Calu3 (cell line): ENCODE data around the gene CDY2A. TPM values are rescaled to one million over a fixed set of nuclear protein-coding genes. Genes with fewer than 3 reads are reported as not detected.
"Not testable (repeated sequence)": the region's sequence is repeated elsewhere in the genome, so short reads cannot be mapped to it uniquely, and the experiment has no call there.

Source experiments
- Bru-seq: library from RNA; stranded (reverse); fragments of 400-500 nt; gene quantifications from one replicate; lab custom pipeline; 2021; lab: Mats Ljungman, UMichigan
- BruChase-seq, 2 experiments: library from RNA; stranded (reverse); fragments of 400-500 nt; gene quantifications; one replicate each; lab custom pipeline; 2021; lab: Mats Ljungman, UMichigan
- BruUV-seq: library from RNA; stranded (reverse); fragments of 400-500 nt; replicated peaks from 2 replicates; lab custom pipeline; 2021; lab: Mats Ljungman, UMichigan
- CTCF ChIA-PET: fragments of 300-600 bp; sonication (Branson Sonifier 250); formaldehyde crosslinking; loops from one replicate; lab custom pipeline; 2022; ENCODE audit warnings: antibody characterized with exemption; lab: Charles Lee
- DNase-seq: peaks from one replicate; pipeline ENCODE4 v3.0.0; 2022
- H3K27ac Mint-ChIP-seq: one replicate; pipeline ENCODE4 v1.8.0; 2022; ENCODE audit warnings: mixed read lengths; ENCODE audit not compliant: unreplicated experiment
- H3K27me3 Mint-ChIP-seq: one replicate; pipeline ENCODE4 v1.8.0; 2022; ENCODE audit warnings: mixed read lengths; ENCODE audit not compliant: unreplicated experiment
- H3K36me3 Mint-ChIP-seq: one replicate; pipeline ENCODE4 v1.8.0; 2022; ENCODE audit warnings: mild to moderate bottlenecking, moderate library complexity, mixed read lengths; ENCODE audit not compliant: insufficient read depth, unreplicated experiment
- H3K4me1 Mint-ChIP-seq: one replicate; pipeline ENCODE4 v1.8.0; 2022; ENCODE audit warnings: mild to moderate bottlenecking, low read depth, mixed read lengths; ENCODE audit not compliant: unreplicated experiment
- H3K4me3 Mint-ChIP-seq: one replicate; pipeline ENCODE4 v1.8.0; 2022; ENCODE audit warnings: mild to moderate bottlenecking, low read depth, moderate library complexity, mixed read lengths; ENCODE audit not compliant: unreplicated experiment
- H3K9me3 Mint-ChIP-seq: one replicate; pipeline ENCODE4 v1.8.0; 2022; ENCODE audit warnings: low read depth, mixed read lengths; ENCODE audit not compliant: unreplicated experiment
- intact Hi-C: fragments of 100-400 bp; cut with micrococcal nuclease; formaldehyde crosslinking; loops from one replicate; pipeline ENCODE4 v1.10.0; 2022; ENCODE audit not compliant: unreplicated experiment
- long read RNA-seq: library from polyadenylated mRNA; stranded (forward); transcript quantifications from one replicate; pipeline ENCODE4 v2.0.0, GENCODE V29; 2022
- total RNA-seq: library from RNA; stranded (reverse); gene quantifications from 2 replicates; pipeline ENCODE4 v1.2.3, GENCODE V29; 2022

CDY2A gene, protein sequence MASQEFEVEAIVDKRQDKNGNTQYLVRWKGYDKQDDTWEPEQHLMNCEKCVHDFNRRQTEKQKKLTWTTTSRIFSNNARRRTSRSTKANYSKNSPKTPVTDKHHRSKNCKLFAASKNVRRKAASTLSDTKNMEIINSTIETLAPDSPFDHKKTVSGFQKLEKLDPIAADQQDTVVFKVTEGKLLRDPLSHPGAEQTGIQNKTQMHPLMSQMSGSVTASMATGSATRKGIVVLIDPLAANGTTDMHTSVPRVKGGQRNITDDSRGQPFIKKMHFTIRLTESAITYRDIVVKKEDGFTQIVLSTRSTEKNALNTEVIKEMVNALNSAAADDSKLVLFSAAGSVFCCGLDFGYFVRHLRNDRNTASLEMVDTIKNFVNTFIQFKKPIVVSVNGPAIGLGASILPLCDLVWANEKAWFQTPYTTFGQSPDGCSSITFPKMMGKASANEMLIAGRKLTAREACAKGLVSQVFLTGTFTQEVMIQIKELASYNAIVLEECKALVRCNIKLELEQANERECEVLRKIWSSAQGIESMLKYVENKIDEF
- not detected in 2 replicates for total RNA-seq
- not detected for Bru-seq, nascent RNA
- BruChase-seq, experiment 1, labeled RNA remaining after a 6-hour chase: not detected
- not detected for BruChase-seq, experiment 2, labeled RNA remaining after a 2-hour chase
- long read RNA-seq: 0 reads

DNA sequence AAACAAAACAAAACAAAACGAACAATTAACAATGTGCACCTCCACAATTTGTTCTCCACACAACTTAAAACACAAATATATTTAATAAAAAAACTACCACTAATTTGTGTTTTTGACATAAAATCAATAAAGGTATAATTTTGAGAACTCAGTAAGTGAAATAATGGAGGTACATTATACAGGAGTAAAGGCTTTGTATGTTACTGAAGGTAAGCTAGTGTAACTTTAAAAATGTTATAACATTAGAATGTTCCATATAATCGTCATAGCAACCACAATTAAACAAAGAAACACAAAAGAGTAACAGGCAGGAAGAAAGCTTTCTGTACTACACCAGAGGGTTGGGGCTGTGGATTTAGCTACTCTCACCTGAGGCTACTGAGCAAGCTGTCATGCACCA lies at the start of gene CDY2A:
Gene CDY2A (plus strand): TSS at position 301 of the 400 bp plus-strand sequence. CDS start 328 bp downstream, outside the sequence.
- H3K27ac Mint-ChIP-seq, H3K36me3 Mint-ChIP-seq, DNase-seq, H3K4me3 Mint-ChIP-seq, H3K27me3 Mint-ChIP-seq, H3K4me1 Mint-ChIP-seq, intact Hi-C loops, BruUV-seq, H3K9me3 Mint-ChIP-seq, CTCF ChIA-PET: not testable (repeated sequence)

DNA sequence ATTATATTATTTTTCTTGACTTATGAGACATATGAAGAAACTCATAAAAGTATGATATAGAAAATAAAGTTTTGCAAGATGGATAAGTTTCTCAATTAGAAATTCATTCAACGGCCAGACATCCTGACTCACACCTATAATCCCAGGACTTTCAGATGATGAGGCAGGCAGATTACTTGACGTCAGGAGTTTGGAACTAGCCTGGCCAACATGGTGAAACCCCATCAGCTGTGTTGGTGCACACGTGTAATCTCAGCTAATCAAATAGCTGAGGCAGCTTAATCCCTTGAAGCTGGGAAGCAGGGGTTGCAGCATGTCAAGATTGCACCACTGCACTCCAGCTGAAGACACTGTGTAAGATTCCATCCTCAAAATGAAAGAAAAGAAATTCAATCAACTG lies 28.0 kb upstream of the CDY2A start:
- intact Hi-C loops, H3K27ac Mint-ChIP-seq, BruUV-seq, H3K9me3 Mint-ChIP-seq, DNase-seq, H3K4me3 Mint-ChIP-seq, CTCF ChIA-PET, H3K36me3 Mint-ChIP-seq, H3K4me1 Mint-ChIP-seq, H3K27me3 Mint-ChIP-seq: not testable (repeated sequence)

DNA sequence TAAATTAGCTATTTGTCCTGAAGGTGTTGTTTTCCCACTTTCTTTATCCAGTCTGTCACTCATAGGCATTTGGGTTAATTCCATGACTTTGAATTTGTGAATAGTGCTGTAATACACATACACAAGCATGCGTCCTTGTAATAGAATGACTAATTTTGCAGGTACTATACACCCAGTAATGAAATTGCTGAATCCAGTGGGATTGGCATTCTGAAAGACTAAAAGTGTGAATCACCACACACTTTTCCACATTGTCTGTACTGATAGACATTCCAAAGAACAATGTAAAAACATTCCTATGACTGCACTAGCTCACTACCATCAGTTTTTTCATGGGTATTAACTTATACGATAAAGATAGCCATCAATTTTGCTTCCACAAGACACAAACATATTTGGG lies 27.3 kb upstream of the CDY2A start:
- intact Hi-C loops, H3K4me1 Mint-ChIP-seq, H3K4me3 Mint-ChIP-seq, CTCF ChIA-PET, H3K9me3 Mint-ChIP-seq, H3K27me3 Mint-ChIP-seq, BruUV-seq, H3K27ac Mint-ChIP-seq, H3K36me3 Mint-ChIP-seq, DNase-seq: not testable (repeated sequence)

DNA sequence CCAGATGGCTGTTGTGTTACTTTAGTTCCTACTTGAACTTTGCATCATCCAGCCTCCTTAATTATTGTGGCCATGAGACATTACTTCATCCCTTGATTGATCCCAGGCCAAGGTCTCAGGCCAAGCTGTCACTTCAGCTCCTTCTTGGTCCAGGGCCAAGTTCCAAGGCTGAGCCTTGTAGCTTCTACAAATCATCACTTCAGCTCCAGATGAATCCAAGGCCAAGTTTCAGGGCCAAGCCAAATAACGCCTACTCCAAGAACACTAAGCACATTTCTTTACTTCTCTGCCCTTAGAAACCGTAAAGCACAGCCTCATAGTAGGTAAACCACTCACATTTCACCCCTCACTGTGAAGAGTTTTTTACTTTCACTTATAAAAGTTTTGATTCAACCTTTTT lies 1.7 kb upstream of the CDY2A start:
- H3K36me3 Mint-ChIP-seq, CTCF ChIA-PET, BruUV-seq, H3K4me3 Mint-ChIP-seq, H3K9me3 Mint-ChIP-seq, DNase-seq, intact Hi-C loops, H3K4me1 Mint-ChIP-seq, H3K27ac Mint-ChIP-seq, H3K27me3 Mint-ChIP-seq: not testable (repeated sequence)

DNA sequence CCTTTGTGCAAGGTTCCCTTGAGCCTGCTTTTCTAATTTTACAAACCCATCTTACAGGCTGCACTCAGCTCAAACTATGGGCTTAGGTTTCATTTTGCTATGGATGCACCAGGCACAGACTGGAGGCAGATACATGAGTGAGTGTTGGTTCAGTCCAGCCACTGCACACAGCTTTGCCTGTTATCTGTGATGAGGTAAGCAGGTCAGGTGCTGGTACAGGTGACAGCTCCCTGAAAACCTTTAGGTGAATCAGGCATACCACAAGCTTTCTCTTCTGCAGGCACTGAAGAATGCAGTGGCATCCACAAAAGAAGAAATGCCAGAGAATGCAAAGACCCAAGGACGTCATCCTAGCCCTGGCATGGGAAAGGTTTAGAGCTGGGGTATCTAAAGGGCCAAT lies 3.3 kb downstream of the CDY2A start:
- H3K9me3 Mint-ChIP-seq, BruUV-seq, H3K4me3 Mint-ChIP-seq, H3K27ac Mint-ChIP-seq, H3K27me3 Mint-ChIP-seq, H3K36me3 Mint-ChIP-seq, CTCF ChIA-PET, H3K4me1 Mint-ChIP-seq, DNase-seq, intact Hi-C loops: not testable (repeated sequence)

DNA sequence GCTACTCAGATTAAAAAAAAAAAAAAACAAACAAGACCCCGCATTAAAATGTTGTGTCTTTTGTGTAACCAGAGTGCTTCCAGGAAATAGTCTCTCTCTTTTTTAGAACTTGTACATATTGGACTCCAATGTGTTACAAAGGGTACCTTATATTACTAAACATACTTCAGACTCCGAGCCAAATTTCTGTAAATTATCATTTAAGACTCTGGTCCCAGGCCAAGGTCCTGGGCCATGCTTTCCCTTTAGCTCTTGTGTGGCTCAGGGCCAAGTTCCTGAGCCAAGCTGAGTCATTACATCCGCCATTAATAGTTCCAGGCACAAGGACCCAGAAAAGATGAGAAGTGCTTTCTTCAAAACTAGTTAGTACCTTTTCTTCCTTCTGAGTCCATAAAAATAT lies 4.6 kb downstream of the CDY2A start:
- H3K4me1 Mint-ChIP-seq, CTCF ChIA-PET: not testable (repeated sequence)

DNA sequence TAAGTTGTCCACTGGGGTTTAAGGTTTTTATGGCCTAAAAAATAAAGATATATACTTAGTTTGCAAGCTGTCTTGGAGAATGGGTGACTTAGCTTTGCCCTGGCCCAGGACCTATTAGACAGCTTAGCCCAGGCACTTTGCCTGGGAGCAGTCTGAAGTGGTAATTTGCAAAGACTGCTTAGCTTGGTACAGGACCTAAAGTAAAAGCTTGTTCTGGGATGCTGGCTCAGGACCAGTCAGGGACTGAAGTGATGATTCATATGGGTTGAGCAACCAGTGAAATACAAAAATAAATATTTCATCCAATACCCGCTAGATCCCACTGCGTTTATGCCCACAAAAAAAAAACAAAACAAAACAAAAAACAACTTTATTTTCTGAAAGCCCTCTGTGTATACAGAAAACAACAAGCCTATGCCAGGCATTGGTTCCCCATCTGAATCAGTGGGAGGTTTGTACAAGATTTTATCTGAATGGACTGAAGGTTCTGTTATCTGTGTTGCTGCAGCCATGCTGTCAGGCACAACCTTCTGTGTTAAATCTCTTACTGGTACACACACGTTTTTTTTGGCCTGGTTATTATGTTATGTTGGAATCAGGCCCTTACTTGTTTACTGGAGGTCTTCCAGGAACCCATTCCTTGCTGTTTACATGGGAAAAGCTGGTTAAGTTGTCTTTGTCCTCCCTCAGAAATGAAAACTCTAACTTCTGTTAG lies 8.7 kb downstream of the CDY2A start:
- intact Hi-C loops, H3K4me1 Mint-ChIP-seq, CTCF ChIA-PET, H3K27me3 Mint-ChIP-seq, H3K36me3 Mint-ChIP-seq, H3K27ac Mint-ChIP-seq, H3K9me3 Mint-ChIP-seq, H3K4me3 Mint-ChIP-seq, DNase-seq, BruUV-seq: not testable (repeated sequence)

More for the DNA sequence above, 4.6 kb downstream of the CDY2A start:
- H3K27ac Mint-ChIP-seq, intact Hi-C loops, H3K27me3 Mint-ChIP-seq, DNase-seq, H3K4me3 Mint-ChIP-seq, H3K36me3 Mint-ChIP-seq, BruUV-seq, H3K9me3 Mint-ChIP-seq: not testable (repeated sequence)

DNA sequence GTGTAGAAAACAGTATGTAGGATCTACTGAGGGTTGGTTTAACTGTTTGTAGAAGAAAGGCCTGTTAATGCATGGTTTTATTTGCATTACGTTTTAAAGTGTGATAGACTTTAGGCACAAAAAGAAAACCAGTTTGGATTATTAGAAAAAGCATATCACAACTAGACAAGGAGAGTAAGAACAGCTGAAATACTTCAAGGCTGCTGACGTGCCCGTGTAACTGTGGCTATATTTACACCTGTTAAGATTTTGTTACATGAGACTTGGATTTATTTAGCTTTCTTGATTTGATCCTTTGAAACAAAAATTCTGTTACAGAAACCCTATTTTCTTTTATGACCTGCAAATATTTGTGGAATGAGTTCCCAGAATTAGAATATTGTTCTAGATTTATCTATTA lies 9.3 kb downstream of the CDY2A start:
- H3K4me3 Mint-ChIP-seq, H3K4me1 Mint-ChIP-seq, H3K27me3 Mint-ChIP-seq, BruUV-seq, H3K9me3 Mint-ChIP-seq, intact Hi-C loops, CTCF ChIA-PET, H3K27ac Mint-ChIP-seq, H3K36me3 Mint-ChIP-seq, DNase-seq: not testable (repeated sequence)

DNA sequence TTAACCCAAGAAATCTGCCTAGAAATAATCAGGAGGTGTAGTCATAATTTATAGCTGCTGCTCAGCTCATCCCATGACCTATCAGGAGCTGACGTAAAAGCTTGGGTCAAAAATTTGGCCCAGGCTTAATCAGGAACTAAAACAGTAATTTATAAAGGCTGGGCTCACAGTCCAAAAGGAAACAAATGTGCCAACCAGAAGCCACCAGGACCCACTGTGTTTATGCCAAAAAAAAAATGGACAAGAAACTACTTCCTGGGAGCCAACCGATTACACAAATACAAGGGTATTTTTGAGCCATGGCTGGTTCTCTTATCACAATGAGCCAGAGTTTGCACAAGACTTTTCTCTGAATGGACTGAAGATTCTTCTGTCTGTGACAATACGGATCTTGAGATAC lies 19.4 kb downstream of the CDY2A start:
- CTCF ChIA-PET, H3K4me3 Mint-ChIP-seq, H3K9me3 Mint-ChIP-seq, H3K27ac Mint-ChIP-seq, DNase-seq, H3K36me3 Mint-ChIP-seq, H3K27me3 Mint-ChIP-seq, intact Hi-C loops, H3K4me1 Mint-ChIP-seq, BruUV-seq: not testable (repeated sequence)
